K562 (cell line): ENCODE data around the gene ZNF853. TPM values are rescaled to one million over a fixed set of nuclear protein-coding genes. Genes with fewer than 3 reads are reported as not detected.
A peak's percentile ranks its signal among the peaks of the same experiment; 100 is the strongest.

Experiments used
- ATAC-seq: fragments of 200-7000 bp; cut with Tn5 transposase; 3 replicates; pipeline ENCODE4 v1.9.1; 2020; ENCODE audit warnings: moderate library complexity
- BruUV-seq: library from RNA; stranded (reverse); fragments of 400-500 nt; replicated peaks from 2 replicates; lab custom pipeline; 2021; lab: Mats Ljungman, UMichigan
- CTCF ChIA-PET: fragments of 300-600 bp; formaldehyde crosslinking; extraction: SDS; loops from one replicate; lab custom pipeline; 2021; ENCODE audit warnings: low intra/inter-chr PET ratio; lab: Yijun Ruan, JAX
- POLR2A ChIA-PET: fragments of 300-600, 350-650 bp; sonication (Branson Sonifier 250); formaldehyde crosslinking; extraction: SDS; loops from one replicate; lab custom pipeline; 2021; ENCODE audit warnings: antibody characterized with exemption, inconsistent platforms; lab: Yijun Ruan, JAX
- DNase-seq, 4 experiments: peaks; one replicate each; pipeline versions ENCODE4 v3.0.0 to v3.0.0-alpha.2; 2011 to 2018; ENCODE audit warnings: low spot score in 3 of 4, mixed read lengths in 3 of 4; ENCODE audit errors: extremely low read depth in 1 of 4
- FAIRE-seq: peaks from 2 replicates; lab custom pipeline; 2011; peaks lifted over from hg19 to GRCh38; lab: Jason Lieb, UNC
- H2AFZ ChIP-seq: 2 replicates; pipeline ENCODE4 v1.6.0; 2011; ENCODE audit warnings: low read depth, low read length, control low read depth, inconsistent platforms
- H3K27ac ChIP-seq: fragments of 200-600 bp; 3 replicates; pipeline ENCODE4 v1.8.0; 2011; ENCODE audit warnings: low read depth, mild to moderate bottlenecking, control low read depth, inconsistent platforms, low read length, moderate library complexity, mixed read lengths; ENCODE audit errors: extremely low read depth
- H3K27me3 ChIP-seq, 2 experiments: fragments of 300-600 bp in 1 of 2; 2 replicates in 1 of 2; 3 replicates in 1 of 2; pipeline versions ENCODE4 v1.6.0 to v1.8.0; 2011; ENCODE audit warnings: inconsistent platforms in 2 of 2, low read length in 2 of 2, mild to moderate bottlenecking in 1 of 2, mixed read lengths in 1 of 2, moderate library complexity in 1 of 2; ENCODE audit not compliant: control insufficient read depth in 2 of 2, insufficient read depth in 2 of 2
- H3K36me3 ChIP-seq: fragments of 300-600 bp; 3 replicates; pipeline ENCODE4 v1.8.0; 2011; ENCODE audit warnings: mild to moderate bottlenecking, low read length, inconsistent platforms; ENCODE audit not compliant: control insufficient read depth, insufficient read depth
- H3K4me1 ChIP-seq, 2 experiments: fragments of 200-600 bp in 1 of 2; replicated peaks in 1 of 2; 2 replicates in 1 of 2; 3 replicates in 1 of 2; pipeline versions ENCODE4 v1.5.1 to v1.8.0; 2011; ENCODE audit warnings: inconsistent platforms in 2 of 2, low read length in 2 of 2, mild to moderate bottlenecking in 1 of 2, mixed read lengths in 1 of 2, moderate library complexity in 1 of 2; ENCODE audit not compliant: control insufficient read depth in 2 of 2, insufficient read depth in 2 of 2
- H3K4me2 ChIP-seq: 2 replicates; pipeline ENCODE4 v1.6.1; 2011; ENCODE audit warnings: low read length, control low read depth, inconsistent platforms, mixed read lengths; ENCODE audit not compliant: insufficient read depth
- H3K4me3 ChIP-seq: fragments of 200-600 bp; sonication (generic), shearing (Covaris generic); 2 replicates; pipeline ENCODE4 v1.5.1; 2016; ENCODE audit warnings: control low read depth, inconsistent platforms
- H3K79me2 ChIP-seq: fragments of 200-600 bp; 3 replicates; pipeline ENCODE4 v1.8.0; 2011; ENCODE audit warnings: low read length, inconsistent platforms; ENCODE audit not compliant: control insufficient read depth, insufficient read depth
- H3K9ac ChIP-seq, 2 experiments: 2 replicates each; pipeline versions ENCODE4 v1.6.0 to v1.6.1; 2011; ENCODE audit warnings: low read depth in 2 of 2, low read length in 2 of 2, control low read depth in 1 of 2, inconsistent platforms in 1 of 2, mild to moderate bottlenecking in 1 of 2, mixed read lengths in 1 of 2; ENCODE audit not compliant: insufficient read depth in 1 of 2
- H3K9me1 ChIP-seq: one replicate; pipeline ENCODE4 v1.6.0; 2011; ENCODE audit warnings: inconsistent platforms, mild to moderate bottlenecking, low read length, moderate library complexity; ENCODE audit not compliant: control insufficient read depth, insufficient read depth
- H3K9me3 ChIP-seq: replicated peaks from 2 replicates; pipeline ENCODE4 v1.5.1; 2011; ENCODE audit warnings: low read depth, low read length, inconsistent platforms; ENCODE audit not compliant: control insufficient read depth, insufficient read depth
- H4K20me1 ChIP-seq: replicated peaks from 2 replicates; pipeline ENCODE4 v1.6.1; 2011; ENCODE audit warnings: low read length, inconsistent platforms, mixed read lengths; ENCODE audit not compliant: control insufficient read depth, insufficient read depth
- ADNP ChIP-seq: fragments of 200-800 bp; sonication (Bioruptor generic); IDR thresholded peaks from 2 replicates; pipeline ENCODE4 v1.6.1; 2016; ENCODE audit warnings: missing genetic modification characterization, missing compliant biosample characterization
- ARID1B ChIP-seq: fragments of 450-650 bp; IDR thresholded peaks from 2 replicates; pipeline ENCODE4 v1.6.1; 2016; ENCODE audit warnings: antibody characterized with exemption, mild to moderate bottlenecking, inconsistent platforms
- CBFA2T3 ChIP-seq: fragments of 450-650 bp; IDR thresholded peaks from 2 replicates; pipeline ENCODE4 v1.6.1; 2017
- CREB1 ChIP-seq, 2 experiments: sonication (generic) in 1 of 2; formaldehyde crosslinking in 1 of 2; IDR thresholded peaks; 2 replicates each; pipeline versions ENCODE4 v1.6.1 to v1.8.0; 2012 to 2022; ENCODE audit warnings: inconsistent platforms in 1 of 2, mild to moderate bottlenecking in 1 of 2, missing genetic modification reagents in 1 of 2, moderate library complexity in 1 of 2
- CREB3 ChIP-seq: fragments of 450-650 bp; conservative IDR thresholded peaks from 2 replicates; pipeline ENCODE4 v1.6.1; 2016; ENCODE audit warnings: missing genetic modification characterization, low read depth, mild to moderate bottlenecking, missing compliant biosample characterization, moderate library complexity
- EP300 ChIP-seq: IDR thresholded peaks from 2 replicates; pipeline ENCODE4 v1.6.1; 2012; ENCODE audit warnings: low read length, improper control_type of control experiment
- KAT7 ChIP-seq: sonication (generic); formaldehyde crosslinking; IDR thresholded peaks from 2 replicates; pipeline ENCODE4 v1.8.0; 2022; ENCODE audit warnings: missing genetic modification reagents, mild to moderate bottlenecking, borderline replicate concordance
- NCOA6 ChIP-seq: fragments of 450-650 bp; IDR thresholded peaks from 2 replicates; pipeline ENCODE4 v1.6.1; 2017; ENCODE audit warnings: mild to moderate bottlenecking
- NCOR1 ChIP-seq: fragments of 450-650 bp; IDR thresholded peaks from 2 replicates; pipeline ENCODE4 v1.6.1; 2016; ENCODE audit warnings: mild to moderate bottlenecking, moderate library complexity
- NFE2 ChIP-seq: IDR thresholded peaks from 2 replicates; pipeline ENCODE4 v1.6.1; 2014; ENCODE audit warnings: antibody characterized with exemption, low read depth
- NR2C1 ChIP-seq, 2 experiments: fragments of 450-650 bp; IDR thresholded peaks; 2 replicates each; pipeline ENCODE4 v1.6.1; 2017; ENCODE audit warnings: mild to moderate bottlenecking in 2 of 2, antibody characterized with exemption in 1 of 2, inconsistent platforms in 1 of 2, missing compliant biosample characterization in 1 of 2, missing genetic modification characterization in 1 of 2
- RBM22 ChIP-seq: fragments of 200-400 bp; formaldehyde crosslinking; IDR thresholded peaks from 2 replicates; pipeline ENCODE4 v1.6.1; 2018; ENCODE audit warnings: low read length, low read depth; ENCODE audit not compliant: poor library complexity, severe bottlenecking
- TAL1 ChIP-seq: fragments of 450-650 bp; IDR thresholded peaks from 2 replicates; pipeline ENCODE4 v1.6.1; 2016; ENCODE audit warnings: mild to moderate bottlenecking
- ZNF121 ChIP-seq: sonication (generic); formaldehyde crosslinking; conservative IDR thresholded peaks from 2 replicates; pipeline ENCODE4 v1.8.0; 2022; ENCODE audit warnings: missing genetic modification reagents
- ZNF133 ChIP-seq: fragments of 250-450 bp; sonication (Bioruptor Pico); IDR thresholded peaks from 2 replicates; pipeline ENCODE4 v1.4.0; 2020; ENCODE audit warnings: mild to moderate bottlenecking
- ZNF764 ChIP-seq: fragments of 250-450 bp; sonication (Bioruptor Pico); IDR thresholded peaks from 2 replicates; pipeline ENCODE4 v1.4.0; 2020; ENCODE audit warnings: low read depth, mild to moderate bottlenecking, moderate library complexity
- WGBS: fragments of 100-300 bp; shearing (Covaris generic); methylation state at CpG from one replicate; pipeline ENCODE4 v1.1.6; 2016; ENCODE audit warnings: low coverage, mixed read lengths; ENCODE audit not compliant: insufficient coverage; ENCODE audit errors: missing lambda C conversion rate; 5-methylcytosine and 5-hydroxymethylcytosine counted together
- in situ Hi-C: fragments of 300-500 bp; cut with MboI; formaldehyde crosslinking; loops from 4 replicates; pipeline ENCODE4 v1.15.0; 2018; ENCODE audit warnings: inconsistent platforms, mixed read lengths
- intact Hi-C: fragments of 100-400 bp; cut with micrococcal nuclease; formaldehyde crosslinking; loops from 2 replicates; pipeline ENCODE4 v1.14.2; 2022
- polyA plus RNA-seq, 8 experiments: library from polyadenylated mRNA; depleted of rRNA in 4 of 8; stranded (reverse) in 5 of 8; unstranded in 3 of 8; fragments of >200 nt; fragmentation: Nextera tagmentation in 2 of 8; fragmentation: Illumina TruSeq in 1 of 8; extraction: Ambion mirVana in 2 of 8; extraction: Trizol in 1 of 8; gene quantifications; 2 replicates each; pipeline versions ENCODE4 v1.2.1 to v1.2.3, GENCODE V29; 2011 to 2014; ENCODE audit warnings: inconsistent platforms in 1 of 8, missing spikeins in 1 of 8
- total RNA-seq, 7 experiments: library from RNA; depleted of rRNA in 6 of 7; stranded (reverse); fragments of >200 nt in 6 of 7; fragmentation: Illumina TruSeq in 2 of 7; extraction: Trizol in 2 of 7; gene quantifications; 2 replicates each; pipeline versions ENCODE4 v1.2.1 to v1.2.3, GENCODE V29; 2011 to 2021; ENCODE audit warnings: low replicate concordance in 1 of 7
- TF ChIP-seq, protein P1 (sequence below), 2 experiments: IDR thresholded peaks in 1 of 2; conservative IDR thresholded peaks in 1 of 2; 2 replicates each; pipeline ENCODE4 v1.6.1; 2016; ENCODE audit warnings: low read depth in 2 of 2, mild to moderate bottlenecking in 1 of 2, missing compliant biosample characterization in 1 of 2, missing genetic modification characterization in 1 of 2, moderate library complexity in 1 of 2

The ZNF853 gene
- total and polyA plus RNA-seq, 9 of the 15 experiments (the other 6 are each of a cell fraction or from before 2014, with no cell fraction given), result 0.03 TPM; not detected in 8

- no peaks in the 10 kb centered on the region for H3K9me1 ChIP-seq
- no peaks in the 10 kb centered on the region for H4K20me1 ChIP-seq
- H3K4me3 ChIP-seq, result peak overlapping the region; percentile 95
- intact Hi-C loops, result no loop called here
- in situ Hi-C loops, result no loop called here
- TSS peak; percentile 48 for BruUV-seq
- DNase-seq (peak in 1 of 4 experiments; percentile 18), FAIRE-seq (peak; percentile 78), ATAC-seq (no peak)
- peak overlapping the region; percentile 96 for H3K27ac ChIP-seq
- CTCF ChIA-PET, result no interaction called here
- H3K27me3 ChIP-seq, result 0 out of 5 replicates have a peak, but pooled peaks cover 0 to 2% of the 10 kb centered on the region in 2 experiments
- H2AFZ ChIP-seq, result no peak overlapping the region
- H3K36me3 ChIP-seq, result peaks cover 40% of the 10 kb centered on the region; the same call in 2 of the 3 replicates
- H3K9ac ChIP-seq, result peak overlapping the region; percentile 18 to 90
- WGBS, result 51% methylated on average over 15 of the region's 18 CpGs
- POLR2A ChIA-PET, result interaction anchor here (0.6 to 2.3 kb wide), 3 partner anchors 11 to 34 kb away, joined by 3 to 19 read pairs (median 5); partner anchors contain the start of gene INTS15
- peak overlapping the region; percentile 81 for H3K4me2 ChIP-seq
- H3K4me1 ChIP-seq, result peaks cover 13 to 20% of the 10 kb centered on the region in 2 experiments
- peaks cover 20% of the 10 kb centered on the region for H3K79me2 ChIP-seq
- no peaks in the 10 kb centered on the region for H3K9me3 ChIP-seq
- no peak for TF ChIP-seq CREB3 (tag)
- TF ChIP-seq ZNF121 (CRISPR knock-in tag), result peak; percentile 70
- no peak for TF ChIP-seq NR2C1 (IDR thresholded peaks at IDR 0.05)
- 0 out of 2 replicates have a peak, but pooled peaks have one; percentile 28 for TF ChIP-seq NR2C1 (tag; IDR thresholded peaks at IDR 0.05)
- no peak for TF ChIP-seq ZNF133
- TF ChIP-seq NCOA6, result no peak
- no peak for TF ChIP-seq RBM22
- peak; percentile 16; the same call in 1 of the 2 replicates for TF ChIP-seq EP300
- TF ChIP-seq NFE2, result no peak
- 0 out of 2 replicates have a peak, but pooled peaks have one; percentile 49 for TF ChIP-seq ADNP
- no peak for TF ChIP-seq ZNF764 (CRISPR knock-in tag)
- peak; percentile 62 for TF ChIP-seq CBFA2T3
- TF ChIP-seq CREB1 (IDR thresholded peaks at IDR 0.05), result no peak
- TF ChIP-seq CREB1 (CRISPR knock-in tag; IDR thresholded peaks at IDR 0.05), result no peak
- TF ChIP-seq NCOR1, result 0 out of 2 replicates have a peak, but pooled peaks have one; percentile 14
- TF ChIP-seq TAL1, result peak; percentile 13; the same call in 1 of the 2 replicates
- no peak for TF ChIP-seq KAT7
- TF ChIP-seq, protein P1, sequence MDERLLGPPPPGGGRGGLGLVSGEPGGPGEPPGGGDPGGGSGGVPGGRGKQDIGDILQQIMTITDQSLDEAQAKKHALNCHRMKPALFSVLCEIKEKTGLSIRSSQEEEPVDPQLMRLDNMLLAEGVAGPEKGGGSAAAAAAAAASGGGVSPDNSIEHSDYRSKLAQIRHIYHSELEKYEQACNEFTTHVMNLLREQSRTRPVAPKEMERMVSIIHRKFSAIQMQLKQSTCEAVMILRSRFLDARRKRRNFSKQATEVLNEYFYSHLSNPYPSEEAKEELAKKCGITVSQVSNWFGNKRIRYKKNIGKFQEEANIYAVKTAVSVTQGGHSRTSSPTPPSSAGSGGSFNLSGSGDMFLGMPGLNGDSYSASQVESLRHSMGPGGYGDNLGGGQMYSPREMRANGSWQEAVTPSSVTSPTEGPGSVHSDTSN (CRISPR knock-in tag; IDR thresholded peaks at IDR 0.05; ENCODE audit: low read depth), result no peak
- TF ChIP-seq, protein P1 (tag; conservative IDR thresholded peaks at IDR 0.05; ENCODE audit: low read depth), result no peak
- TF ChIP-seq ARID1B, result peak; percentile 52
Observed at GRCh38 chr7:6578114-6579084, 37.0 kb upstream of the ZNF853 start.
